Measurements from ENCODE around the gene ZFP69.
"Not testable (repeated sequence)": the region's sequence is repeated elsewhere in the genome, so short reads cannot be mapped to it uniquely, and the experiment has no call there.

The ZFP69 gene

GRCh38 chr1:40476924-40477677 lies at the start of gene ZFP69:
Gene ZFP69 (plus strand): TSS chr1:40477290. CDS start chr1:40479362, 2,072 bp downstream.
- peak; percentile 69 for FAIRE-seq
- peak; percentile 67 for DNase-seq (ENCODE audit: extremely low spot score, insufficient read length, low read depth)

GRCh38 chr1:40431385-40431784 lies 45.7 kb upstream of the ZFP69 start:
- DNase-seq (ENCODE audit: extremely low spot score, insufficient read length, low read depth) (no peak), FAIRE-seq (no peak)

- FAIRE-seq (no peak), DNase-seq (ENCODE audit: extremely low spot score, insufficient read length, low read depth) (no peak)
These were observed 44.3 kb upstream of the ZFP69 start for GRCh38 chr1:40432644-40433390.

- no peak for DNase-seq (ENCODE audit: extremely low spot score, insufficient read length, low read depth)
- FAIRE-seq, result no peak
These were observed 41.6 kb upstream of the ZFP69 start for GRCh38 chr1:40435471-40435870.

GRCh38 chr1:40435876-40436275 lies 41.2 kb upstream of the ZFP69 start:
- no peak for DNase-seq (ENCODE audit: extremely low spot score, insufficient read length, low read depth)
- no peak for FAIRE-seq

GRCh38 chr1:40438391-40439015 lies 38.6 kb upstream of the ZFP69 start:
- DNase-seq (ENCODE audit: extremely low spot score, insufficient read length, low read depth), result no peak
- FAIRE-seq, result peak; percentile 64

GRCh38 chr1:40439247-40439646 lies 37.8 kb upstream of the ZFP69 start:
- no peak for FAIRE-seq
- no peak for DNase-seq (ENCODE audit: extremely low spot score, insufficient read length, low read depth)

GRCh38 chr1:40449684-40450494 lies 27.2 kb upstream of the ZFP69 start, which contains the start of gene ZFP69B:
Gene ZFP69B (plus strand): TSS chr1:40450476. CDS start chr1:40450962, 486 bp downstream.
- FAIRE-seq (peak; percentile 91), DNase-seq (ENCODE audit: extremely low spot score, insufficient read length, low read depth) (peak; percentile 97)

- FAIRE-seq (peak; percentile 80), DNase-seq (ENCODE audit: extremely low spot score, insufficient read length, low read depth) (peak; percentile 26)
These were observed 26.4 kb upstream of the ZFP69 start for GRCh38 chr1:40450495-40451237.

GRCh38 chr1:40451238-40451585 lies 25.9 kb upstream of the ZFP69 start:
- no peak for DNase-seq (ENCODE audit: extremely low spot score, insufficient read length, low read depth)
- no peak for FAIRE-seq

GRCh38 chr1:40454873-40455272 lies 22.2 kb upstream of the ZFP69 start:
- no peak for DNase-seq (ENCODE audit: extremely low spot score, insufficient read length, low read depth)
- FAIRE-seq, result no peak

GRCh38 chr1:40462956-40463590 lies 14.0 kb upstream of the ZFP69 start:
- no peak for DNase-seq (ENCODE audit: extremely low spot score, insufficient read length, low read depth)
- no peak for FAIRE-seq

- no peak for FAIRE-seq
These were observed 7.8 kb upstream of the ZFP69 start for GRCh38 chr1:40469327-40469726.

GRCh38 chr1:40475268-40475667 lies 1.8 kb upstream of the ZFP69 start:
- no peak for DNase-seq (ENCODE audit: extremely low spot score, insufficient read length, low read depth)
- FAIRE-seq, result no peak

More at GRCh38 chr1:40469327-40469726, 7.8 kb upstream of the ZFP69 start:
- no peak for DNase-seq (ENCODE audit: extremely low spot score, insufficient read length, low read depth)

GRCh38 chr1:40477678-40478053 lies 576 bp downstream of the ZFP69 start:
- no peak for FAIRE-seq
- DNase-seq (ENCODE audit: extremely low spot score, insufficient read length, low read depth), result no peak

GRCh38 chr1:40478276-40478675 lies 1.2 kb downstream of the ZFP69 start:
- FAIRE-seq, result no peak
- no peak for DNase-seq (ENCODE audit: extremely low spot score, insufficient read length, low read depth)

- no peak for FAIRE-seq
- DNase-seq (ENCODE audit: extremely low spot score, insufficient read length, low read depth), result no peak
These were observed 2.1 kb downstream of the ZFP69 start for GRCh38 chr1:40479156-40479555.

- FAIRE-seq (no peak), DNase-seq (ENCODE audit: extremely low spot score, insufficient read length, low read depth) (no peak)
These were observed 18.3 kb downstream of the ZFP69 start for GRCh38 chr1:40495315-40495903.

- FAIRE-seq, result not testable (repeated sequence)
These were observed 25.6 kb downstream of the ZFP69 start for GRCh38 chr1:40502651-40503050.

More at GRCh38 chr1:40502651-40503050, 25.6 kb downstream of the ZFP69 start:
- not testable (repeated sequence) for DNase-seq (ENCODE audit: extremely low spot score, insufficient read length, low read depth)
